ENCODE results near the gene CYP2S1.
"Not testable (repeated sequence)": the region's sequence is repeated elsewhere in the genome, so short reads cannot be mapped to it uniquely, and the experiment has no call there.

CYP2S1 gene

DNA sequence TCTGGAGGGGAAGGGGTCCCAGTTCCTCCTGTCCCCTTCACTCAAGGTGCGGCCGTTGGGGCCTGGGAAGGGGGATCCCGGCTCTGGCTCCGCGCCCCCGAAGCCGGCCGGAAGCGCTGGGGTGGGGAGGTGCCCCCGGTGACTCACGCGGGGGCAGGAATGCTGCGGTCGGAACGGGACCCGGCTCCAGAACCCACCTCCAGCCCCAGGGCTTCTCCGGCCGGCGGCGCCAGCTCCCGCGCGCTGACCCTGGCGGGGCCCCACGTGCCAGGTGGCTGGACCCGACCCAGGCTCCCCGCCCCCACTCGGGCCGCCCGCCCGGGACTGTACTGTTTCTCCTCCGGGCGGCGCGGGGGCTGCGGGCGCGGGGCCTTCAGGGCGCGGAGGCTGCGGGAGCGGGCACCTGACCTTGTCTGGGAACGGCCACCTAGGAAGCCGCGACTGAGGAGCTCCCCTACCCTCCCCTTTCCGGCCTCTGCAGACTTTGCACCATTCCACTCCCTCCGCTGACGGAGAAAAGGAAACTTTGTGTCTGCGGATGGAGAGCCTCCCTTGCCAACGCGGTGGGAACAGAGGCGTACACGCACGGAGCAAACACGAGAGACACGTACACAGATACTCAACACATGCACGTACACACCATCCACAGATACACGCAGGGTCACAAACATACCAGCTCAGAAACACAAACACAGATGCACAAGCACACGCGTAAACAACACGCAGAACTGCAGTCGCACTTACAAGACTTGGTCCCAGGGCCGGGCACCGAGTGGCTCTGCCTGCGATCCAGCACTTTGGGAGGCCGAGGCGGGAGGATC, 33.2 kb downstream of the CYP2S1 start:
- in situ Hi-C loops (cut with MboI; ENCODE audit: low pct_unique_long_range_greater_than_20kb, low sequenced_read_pairs, unreplicated experiment): no loop called here
- no peak for DNase-seq (ENCODE audit: low spot score)

DNA sequence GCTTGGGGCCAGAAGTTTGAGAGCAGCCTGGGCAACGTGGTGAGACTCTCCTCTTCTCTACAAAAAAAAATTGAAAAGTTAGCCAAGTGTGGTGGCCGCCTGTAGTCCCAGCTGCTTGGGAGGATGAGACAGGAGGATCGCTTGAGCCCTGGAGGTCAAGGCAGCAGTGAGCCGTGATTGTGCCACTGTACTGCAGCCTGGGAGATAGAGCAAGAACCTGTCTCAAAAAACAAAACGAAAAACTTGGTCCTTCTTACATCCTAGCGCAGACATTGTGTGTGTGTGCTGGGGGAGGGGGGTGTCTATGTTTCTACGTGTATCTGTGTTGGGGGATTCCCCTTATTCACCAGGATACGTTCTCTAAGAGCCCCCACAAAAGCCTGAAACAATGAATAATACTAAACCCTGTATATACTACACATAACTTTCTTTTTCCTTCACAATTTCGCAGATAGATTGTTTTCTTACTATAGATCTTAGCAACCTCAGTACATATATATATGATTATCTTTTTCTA, 33.9 kb downstream of the CYP2S1 start:
- no peak for DNase-seq (ENCODE audit: low spot score)
- in situ Hi-C loops (cut with MboI; ENCODE audit: low pct_unique_long_range_greater_than_20kb, low sequenced_read_pairs, unreplicated experiment): no loop called here
- TF ChIP-seq, protein P1, sequence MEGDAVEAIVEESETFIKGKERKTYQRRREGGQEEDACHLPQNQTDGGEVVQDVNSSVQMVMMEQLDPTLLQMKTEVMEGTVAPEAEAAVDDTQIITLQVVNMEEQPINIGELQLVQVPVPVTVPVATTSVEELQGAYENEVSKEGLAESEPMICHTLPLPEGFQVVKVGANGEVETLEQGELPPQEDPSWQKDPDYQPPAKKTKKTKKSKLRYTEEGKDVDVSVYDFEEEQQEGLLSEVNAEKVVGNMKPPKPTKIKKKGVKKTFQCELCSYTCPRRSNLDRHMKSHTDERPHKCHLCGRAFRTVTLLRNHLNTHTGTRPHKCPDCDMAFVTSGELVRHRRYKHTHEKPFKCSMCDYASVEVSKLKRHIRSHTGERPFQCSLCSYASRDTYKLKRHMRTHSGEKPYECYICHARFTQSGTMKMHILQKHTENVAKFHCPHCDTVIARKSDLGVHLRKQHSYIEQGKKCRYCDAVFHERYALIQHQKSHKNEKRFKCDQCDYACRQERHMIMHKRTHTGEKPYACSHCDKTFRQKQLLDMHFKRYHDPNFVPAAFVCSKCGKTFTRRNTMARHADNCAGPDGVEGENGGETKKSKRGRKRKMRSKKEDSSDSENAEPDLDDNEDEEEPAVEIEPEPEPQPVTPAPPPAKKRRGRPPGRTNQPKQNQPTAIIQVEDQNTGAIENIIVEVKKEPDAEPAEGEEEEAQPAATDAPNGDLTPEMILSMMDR (IDR thresholded peaks at IDR 0.05; ENCODE audit: extremely low read depth, insufficient read depth, missing control alignments): no peak

More for the DNA sequence above, 33.2 kb downstream of the CYP2S1 start:
- TF ChIP-seq, protein P1 (IDR thresholded peaks at IDR 0.05; ENCODE audit: extremely low read depth, insufficient read depth, missing control alignments): no peak

DNA sequence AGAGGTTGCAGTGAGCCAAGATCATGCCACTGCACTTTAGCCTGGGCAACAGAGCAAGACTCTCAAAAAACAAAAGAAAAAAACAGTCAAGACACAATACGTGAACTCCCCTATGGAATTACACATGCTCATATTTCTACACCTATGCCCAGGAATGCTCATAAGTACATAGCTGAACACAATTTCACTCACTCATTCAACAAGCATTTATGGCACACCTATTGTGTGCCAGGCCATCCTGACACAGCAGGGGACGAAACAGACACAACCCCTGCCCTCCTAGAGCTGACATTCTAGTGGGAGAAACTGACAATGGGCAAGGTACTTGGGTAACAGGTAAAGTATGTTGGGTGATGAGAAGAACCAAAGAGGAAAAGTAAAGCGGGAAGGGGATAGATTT, 35.5 kb downstream of the CYP2S1 start:
- in situ Hi-C loops (cut with MboI; ENCODE audit: low pct_unique_long_range_greater_than_20kb, low sequenced_read_pairs, unreplicated experiment): no loop called here
- no peak for DNase-seq (ENCODE audit: low spot score)
- TF ChIP-seq, protein P1 (IDR thresholded peaks at IDR 0.05; ENCODE audit: extremely low read depth, insufficient read depth, missing control alignments): no peak

DNA sequence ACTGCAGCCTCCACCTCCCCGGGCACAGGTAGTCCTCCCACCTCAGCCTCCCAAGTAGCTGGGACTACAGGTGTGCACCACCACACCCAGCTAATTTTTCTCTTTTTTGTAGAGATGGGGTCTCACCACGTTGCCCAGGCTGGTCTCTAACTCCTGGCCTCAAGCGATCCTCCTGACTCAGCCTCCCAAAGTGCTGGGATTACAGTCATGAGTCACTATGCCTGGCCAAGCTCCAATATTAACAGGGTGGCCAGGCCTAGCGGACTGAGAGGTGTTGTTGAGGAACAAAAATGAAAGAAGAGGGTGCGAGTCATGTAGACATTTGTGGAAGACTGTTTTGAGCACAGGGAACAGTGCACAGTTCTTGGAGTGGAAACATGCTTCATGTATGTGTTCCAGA, 36.3 kb downstream of the CYP2S1 start:
- DNase-seq (ENCODE audit: low spot score); in situ Hi-C loops (cut with MboI; ENCODE audit: low pct_unique_long_range_greater_than_20kb, low sequenced_read_pairs, unreplicated experiment): not testable (repeated sequence)

DNA sequence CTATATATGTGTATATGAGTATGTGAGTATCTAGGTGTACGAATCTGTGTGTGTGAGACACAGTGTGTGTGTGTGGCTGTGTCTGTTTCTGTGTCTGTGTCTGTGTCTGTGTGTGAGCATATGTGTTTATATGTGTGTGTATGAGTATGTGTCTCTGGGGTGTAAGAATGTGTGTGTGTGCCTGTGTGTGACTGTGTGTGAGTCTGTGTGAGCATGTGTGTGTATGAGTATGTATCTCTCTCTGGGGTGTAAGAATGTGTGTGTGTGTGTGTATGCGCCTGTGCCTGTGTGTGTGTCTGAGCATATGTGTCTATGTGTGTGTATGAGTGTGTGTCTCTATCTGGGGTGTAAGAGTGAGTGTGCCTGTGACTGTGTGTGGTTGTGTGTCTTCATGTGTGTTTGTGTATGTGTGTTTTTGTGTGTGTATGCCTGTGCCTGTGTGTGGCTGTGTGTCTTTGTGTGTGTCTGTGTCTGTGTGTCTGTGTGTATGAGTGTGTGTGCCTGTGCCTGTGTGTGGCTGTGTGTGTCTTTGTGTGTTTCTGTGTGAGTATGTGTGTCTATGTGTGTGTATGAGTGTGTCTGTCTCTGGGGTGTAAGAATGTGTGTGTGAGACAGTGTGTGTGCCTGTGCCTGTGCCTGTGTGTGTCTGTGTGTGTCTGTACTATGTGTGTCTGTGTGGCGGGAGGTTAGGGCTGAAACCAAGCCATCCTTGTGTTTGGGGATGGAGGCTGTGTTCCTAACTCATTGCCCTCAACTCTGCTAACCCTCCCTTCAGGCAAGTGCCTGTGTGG, 37.2 kb downstream of the CYP2S1 start:
- TF ChIP-seq, protein P1 (IDR thresholded peaks at IDR 0.05; ENCODE audit: extremely low read depth, insufficient read depth, missing control alignments): no peak
- DNase-seq (ENCODE audit: low spot score): no peak
- in situ Hi-C loops (cut with MboI; ENCODE audit: low pct_unique_long_range_greater_than_20kb, low sequenced_read_pairs, unreplicated experiment): no loop called here

DNA sequence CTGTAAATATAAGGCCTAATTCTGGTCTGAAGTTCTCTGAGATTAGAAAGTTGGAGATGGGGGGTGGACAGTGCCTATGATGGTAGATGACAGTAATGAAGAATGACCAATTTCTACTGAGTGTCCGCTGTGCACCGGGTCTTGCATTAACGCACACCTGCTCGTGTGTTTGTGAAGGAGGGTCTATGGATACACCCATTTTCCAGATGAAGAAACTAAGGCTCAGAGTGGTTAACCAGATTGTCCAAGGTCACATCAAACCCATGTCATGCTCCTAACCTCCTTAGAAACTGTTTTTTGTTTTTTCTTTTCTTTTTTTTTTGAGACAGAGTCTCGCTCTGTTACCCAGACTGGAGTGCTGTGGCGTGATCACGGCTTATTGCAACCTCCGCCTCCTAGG, 39.7 kb downstream of the CYP2S1 start:
- DNase-seq (ENCODE audit: low spot score): no peak
- in situ Hi-C loops (cut with MboI; ENCODE audit: low pct_unique_long_range_greater_than_20kb, low sequenced_read_pairs, unreplicated experiment): no loop called here
- TF ChIP-seq, protein P1 (IDR thresholded peaks at IDR 0.05; ENCODE audit: extremely low read depth, insufficient read depth, missing control alignments): no peak

All from GM13977 (cell line).